IMR-90 (cell line): Measurements from ENCODE around the gene PON1.

Experiments used
- BHLHE40 ChIP-seq: fragments of 150-350 bp; IDR thresholded peaks from 2 replicates; pipeline ENCODE4 v1.6.1; 2016; ENCODE audit warnings: mild to moderate bottlenecking, low read depth, low read length
- CEBPB ChIP-seq: IDR thresholded peaks from 2 replicates; pipeline ENCODE4 v1.6.1; 2012; ENCODE audit warnings: low read depth, low read length, improper control_type of control experiment
- MAFK ChIP-seq: IDR thresholded peaks from 2 replicates; pipeline ENCODE4 v1.6.1; 2012; ENCODE audit warnings: low read depth, low read length, improper control_type of control experiment
- POLR2A ChIP-seq: IDR thresholded peaks from 2 replicates; pipeline ENCODE4 v1.6.1; 2012; ENCODE audit warnings: mild to moderate bottlenecking, low read depth, low read length
- RCOR1 ChIP-seq: IDR thresholded peaks from 2 replicates; pipeline ENCODE4 v1.6.1; 2012; ENCODE audit warnings: mild to moderate bottlenecking, low read length, improper control_type of control experiment; ENCODE audit not compliant: insufficient replicate concordance
- SMC3 ChIP-seq: fragments of 150-350 bp; IDR thresholded peaks from 2 replicates; pipeline ENCODE4 v1.6.1; 2016; ENCODE audit warnings: low read depth, mild to moderate bottlenecking, antibody characterized with exemption, low read length, moderate library complexity
- TF ChIP-seq, protein P1 (sequence below): conservative IDR thresholded peaks from 2 replicates; pipeline ENCODE4 v1.5.1; 2012; ENCODE audit warnings: mild to moderate bottlenecking, low read depth, low read length, improper control_type of control experiment
- TF ChIP-seq, protein P2 (sequence below): fragments of 150-350 bp; IDR thresholded peaks from 2 replicates; pipeline ENCODE4 v1.6.1; 2017; ENCODE audit warnings: mild to moderate bottlenecking, antibody characterized with exemption, low read length, low read depth
- TF ChIP-seq, protein P3 (sequence below): fragments of 150-350 bp; IDR thresholded peaks from 2 replicates; pipeline ENCODE4 v1.6.1; 2016; ENCODE audit warnings: low read depth, mild to moderate bottlenecking, low read length, moderate library complexity, borderline replicate concordance

DNA sequence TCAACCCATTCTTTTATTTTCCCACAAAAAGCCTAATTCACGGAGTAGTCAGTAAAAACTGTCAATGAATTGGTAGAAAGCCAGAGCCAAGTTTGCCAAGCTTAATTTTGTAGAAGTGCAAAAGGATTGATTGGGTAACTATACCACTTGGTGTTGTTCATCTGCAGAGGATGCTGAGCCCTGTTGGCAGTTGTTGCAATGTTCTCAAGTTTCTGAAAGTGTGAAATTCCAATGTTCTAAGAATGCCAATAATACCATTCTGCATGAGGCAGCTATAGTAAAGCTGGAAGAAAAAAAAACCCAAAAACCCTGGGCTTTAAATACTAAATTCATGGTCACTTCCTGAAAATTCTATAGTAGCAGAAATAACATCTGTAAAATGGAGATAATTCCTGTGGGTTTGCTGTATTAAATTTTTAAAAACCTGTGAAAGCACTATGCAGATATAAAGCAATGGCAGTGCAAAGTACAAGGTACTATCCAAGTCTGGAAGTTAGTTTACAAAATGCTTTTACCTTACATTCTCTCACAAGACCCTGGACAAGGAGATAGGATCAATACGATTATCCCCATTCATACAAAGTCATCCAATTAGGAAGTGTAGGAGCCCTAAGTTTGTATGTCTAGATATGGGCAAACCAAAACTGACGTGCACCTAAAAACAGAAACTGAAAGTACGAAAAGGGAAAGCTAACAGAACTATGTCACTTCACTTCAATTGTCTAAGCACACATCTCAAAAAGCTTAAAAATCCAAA, 6.0 kb upstream of the PON1 start:
- TF ChIP-seq, protein P1, sequence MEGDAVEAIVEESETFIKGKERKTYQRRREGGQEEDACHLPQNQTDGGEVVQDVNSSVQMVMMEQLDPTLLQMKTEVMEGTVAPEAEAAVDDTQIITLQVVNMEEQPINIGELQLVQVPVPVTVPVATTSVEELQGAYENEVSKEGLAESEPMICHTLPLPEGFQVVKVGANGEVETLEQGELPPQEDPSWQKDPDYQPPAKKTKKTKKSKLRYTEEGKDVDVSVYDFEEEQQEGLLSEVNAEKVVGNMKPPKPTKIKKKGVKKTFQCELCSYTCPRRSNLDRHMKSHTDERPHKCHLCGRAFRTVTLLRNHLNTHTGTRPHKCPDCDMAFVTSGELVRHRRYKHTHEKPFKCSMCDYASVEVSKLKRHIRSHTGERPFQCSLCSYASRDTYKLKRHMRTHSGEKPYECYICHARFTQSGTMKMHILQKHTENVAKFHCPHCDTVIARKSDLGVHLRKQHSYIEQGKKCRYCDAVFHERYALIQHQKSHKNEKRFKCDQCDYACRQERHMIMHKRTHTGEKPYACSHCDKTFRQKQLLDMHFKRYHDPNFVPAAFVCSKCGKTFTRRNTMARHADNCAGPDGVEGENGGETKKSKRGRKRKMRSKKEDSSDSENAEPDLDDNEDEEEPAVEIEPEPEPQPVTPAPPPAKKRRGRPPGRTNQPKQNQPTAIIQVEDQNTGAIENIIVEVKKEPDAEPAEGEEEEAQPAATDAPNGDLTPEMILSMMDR = no peak
- TF ChIP-seq POLR2A = no peak
- TF ChIP-seq, protein P2, sequence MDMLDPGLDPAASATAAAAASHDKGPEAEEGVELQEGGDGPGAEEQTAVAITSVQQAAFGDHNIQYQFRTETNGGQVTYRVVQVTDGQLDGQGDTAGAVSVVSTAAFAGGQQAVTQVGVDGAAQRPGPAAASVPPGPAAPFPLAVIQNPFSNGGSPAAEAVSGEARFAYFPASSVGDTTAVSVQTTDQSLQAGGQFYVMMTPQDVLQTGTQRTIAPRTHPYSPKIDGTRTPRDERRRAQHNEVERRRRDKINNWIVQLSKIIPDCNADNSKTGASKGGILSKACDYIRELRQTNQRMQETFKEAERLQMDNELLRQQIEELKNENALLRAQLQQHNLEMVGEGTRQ = no peak
- TF ChIP-seq BHLHE40 = no peak
- TF ChIP-seq RCOR1 = no peak
- TF ChIP-seq SMC3 = no peak
- TF ChIP-seq CEBPB = no peak
- TF ChIP-seq, protein P3, sequence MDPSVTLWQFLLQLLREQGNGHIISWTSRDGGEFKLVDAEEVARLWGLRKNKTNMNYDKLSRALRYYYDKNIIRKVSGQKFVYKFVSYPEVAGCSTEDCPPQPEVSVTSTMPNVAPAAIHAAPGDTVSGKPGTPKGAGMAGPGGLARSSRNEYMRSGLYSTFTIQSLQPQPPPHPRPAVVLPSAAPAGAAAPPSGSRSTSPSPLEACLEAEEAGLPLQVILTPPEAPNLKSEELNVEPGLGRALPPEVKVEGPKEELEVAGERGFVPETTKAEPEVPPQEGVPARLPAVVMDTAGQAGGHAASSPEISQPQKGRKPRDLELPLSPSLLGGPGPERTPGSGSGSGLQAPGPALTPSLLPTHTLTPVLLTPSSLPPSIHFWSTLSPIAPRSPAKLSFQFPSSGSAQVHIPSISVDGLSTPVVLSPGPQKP = no peak
- no peak for TF ChIP-seq MAFK
